Measurements from ENCODE around the gene ATG101. TPM values are rescaled to one million over a fixed set of nuclear protein-coding genes. Genes with fewer than 3 reads are reported as not detected.

Gene ATG101
- total and polyA plus RNA-seq, 4 donors = 12.9 to 31.8 (median 29.4) TPM

- WGBS = 2% methylated on average over 2 of the region's 2 CpGs
- Histone ChIP-seq H3K4me3 (ENCODE audit: low read depth in 1 of 3, low read length in 3 of 3) (no peak overlapping the region), H3K9ac (ENCODE audit: low read depth in 1 of 2, low read length in 2 of 2) (no peak overlapping the region), H3K27me3 (ENCODE audit: control insufficient read depth in 4 of 4, insufficient read depth in 4 of 4, low read length in 3 of 4) (no peaks in the 10 kb centered on the region), H3K4me1 (ENCODE audit: control insufficient read depth in 4 of 4, insufficient read depth in 4 of 4, low read length in 3 of 4) (peaks cover 8 to 43% (median 26%) of the 10 kb centered on the region in 4 donors), H3K9me3 (ENCODE audit: control insufficient read depth in 4 of 4, low read length in 3 of 4) (no peaks in the 10 kb centered on the region), H3K36me3 (ENCODE audit: control insufficient read depth in 4 of 4, insufficient read depth in 3 of 4, low read depth in 1 of 4, low read length in 3 of 4) (peaks cover 0 to 6% (median 2%) of the 10 kb centered on the region in 4 donors), H3K27ac (ENCODE audit: low read depth in 1 of 2, low read length in 2 of 2) (no peak overlapping the region)
- DNase-seq (ENCODE audit: low spot score) = no peak
- TF ChIP-seq ZBTB33 (IDR thresholded peaks at IDR 0.05) (no peak), HNF4G (IDR thresholded peaks at IDR 0.05) (no peak)
Observed at GRCh38 chr12:52083638-52083996, 13.8 kb downstream of the ATG101 start.

GRCh38 chr12:52084491-52085231, 14.9 kb downstream of the ATG101 start:
- Histone ChIP-seq H3K27ac (ENCODE audit: low read depth in 1 of 2, low read length in 2 of 2) (no peak overlapping the region), H3K9me3 (ENCODE audit: control insufficient read depth in 4 of 4, low read length in 3 of 4) (no peaks in the 10 kb centered on the region), H3K4me1 (ENCODE audit: control insufficient read depth in 4 of 4, insufficient read depth in 4 of 4, low read length in 3 of 4) (peaks cover 8 to 43% (median 26%) of the 10 kb centered on the region in 4 donors), H3K36me3 (ENCODE audit: control insufficient read depth in 4 of 4, insufficient read depth in 3 of 4, low read depth in 1 of 4, low read length in 3 of 4) (no peaks in the 10 kb centered on the region), H3K4me3 (ENCODE audit: low read depth in 1 of 3, low read length in 3 of 3) (no peak overlapping the region), H3K27me3 (ENCODE audit: control insufficient read depth in 4 of 4, insufficient read depth in 4 of 4, low read length in 3 of 4) (no peaks in the 10 kb centered on the region), H3K9ac (ENCODE audit: low read depth in 1 of 2, low read length in 2 of 2) (no peak overlapping the region)
- no peak for DNase-seq (ENCODE audit: low spot score)
- TF ChIP-seq ZBTB33 (IDR thresholded peaks at IDR 0.05) (no peak), NR2F2 (IDR thresholded peaks at IDR 0.05) (no peak), CTCF (IDR thresholded peaks at IDR 0.05; ENCODE audit: low read depth, low read length, missing input control) (no peak), MAX (IDR thresholded peaks at IDR 0.05) (no peak), TAF1 (conservative IDR thresholded peaks at IDR 0.05) (no peak)
- WGBS = 90% methylated on average over 9 of the region's 9 CpGs

- DNase-seq (ENCODE audit: low spot score) = no peak
- H3K27ac ChIP-seq (ENCODE audit: low read depth in 1 of 2, low read length in 2 of 2) = no peak overlapping the region
- H3K27me3 ChIP-seq (ENCODE audit: control insufficient read depth in 4 of 4, insufficient read depth in 4 of 4, low read length in 3 of 4) = no peaks in the 10 kb centered on the region
- H3K4me1 ChIP-seq (ENCODE audit: control insufficient read depth in 4 of 4, insufficient read depth in 4 of 4, low read length in 3 of 4) = peaks cover 6 to 36% (median 25%) of the 10 kb centered on the region in 4 donors
- no peak overlapping the region for H3K4me3 ChIP-seq (ENCODE audit: low read depth in 1 of 3, low read length in 3 of 3)
- no peaks in the 10 kb centered on the region for H3K9me3 ChIP-seq (ENCODE audit: control insufficient read depth in 4 of 4, low read length in 3 of 4)
- no peaks in the 10 kb centered on the region for H3K36me3 ChIP-seq (ENCODE audit: control insufficient read depth in 4 of 4, insufficient read depth in 3 of 4, low read depth in 1 of 4, low read length in 3 of 4)
- no peak overlapping the region for H3K9ac ChIP-seq (ENCODE audit: low read depth in 1 of 2, low read length in 2 of 2)
- WGBS = 90% methylated on average over 6 of the region's 6 CpGs
- TF ChIP-seq RAD21 (IDR thresholded peaks at IDR 0.05) = no peak
- TF ChIP-seq YY1 (IDR thresholded peaks at IDR 0.05) = no peak
- no peak for TF ChIP-seq HNF4A (conservative IDR thresholded peaks at IDR 0.05)
- no peak for TF ChIP-seq TAF1 (conservative IDR thresholded peaks at IDR 0.05)
- TF ChIP-seq HNF4G (IDR thresholded peaks at IDR 0.05) = no peak
- TF ChIP-seq FOXA2 (IDR thresholded peaks at IDR 0.05) = no peak
- no peak for TF ChIP-seq SP1 (IDR thresholded peaks at IDR 0.05)
- TF ChIP-seq CTCF (IDR thresholded peaks at IDR 0.05; ENCODE audit: low read depth, low read length, missing input control) = no peak
- no peak for TF ChIP-seq ZBTB33 (IDR thresholded peaks at IDR 0.05)
- no peak for TF ChIP-seq EGR1 (IDR thresholded peaks at IDR 0.05; ENCODE audit: low read depth in 2 of 2)
Observed at GRCh38 chr12:52085682-52086180, 16.0 kb downstream of the ATG101 start.

Measured in liver (tissue), 9 donors.